HG02885 (cell line): Measurements from ENCODE around the gene LRG1.
"Not testable (repeated sequence)": the region's sequence is repeated elsewhere in the genome, so short reads cannot be mapped to it uniquely, and the experiment has no call there.

Source experiments
- ATAC-seq: cut with Tn5 transposase; IDR thresholded peaks from one replicate; pipeline ENCODE4 v1.9.1; 2021; ENCODE audit warnings: mild to moderate bottlenecking; ENCODE audit not compliant: unreplicated experiment, poor library complexity

The LRG1 gene

GRCh38 chr19:4553775-4554174, 13.9 kb upstream of the LRG1 start:
- no peak for ATAC-seq

- no peak for ATAC-seq
These were observed 13.4 kb upstream of the LRG1 start for GRCh38 chr19:4553092-4553695.

- no peak for ATAC-seq
These were observed 12.6 kb upstream of the LRG1 start for GRCh38 chr19:4552525-4552819.

DNA sequence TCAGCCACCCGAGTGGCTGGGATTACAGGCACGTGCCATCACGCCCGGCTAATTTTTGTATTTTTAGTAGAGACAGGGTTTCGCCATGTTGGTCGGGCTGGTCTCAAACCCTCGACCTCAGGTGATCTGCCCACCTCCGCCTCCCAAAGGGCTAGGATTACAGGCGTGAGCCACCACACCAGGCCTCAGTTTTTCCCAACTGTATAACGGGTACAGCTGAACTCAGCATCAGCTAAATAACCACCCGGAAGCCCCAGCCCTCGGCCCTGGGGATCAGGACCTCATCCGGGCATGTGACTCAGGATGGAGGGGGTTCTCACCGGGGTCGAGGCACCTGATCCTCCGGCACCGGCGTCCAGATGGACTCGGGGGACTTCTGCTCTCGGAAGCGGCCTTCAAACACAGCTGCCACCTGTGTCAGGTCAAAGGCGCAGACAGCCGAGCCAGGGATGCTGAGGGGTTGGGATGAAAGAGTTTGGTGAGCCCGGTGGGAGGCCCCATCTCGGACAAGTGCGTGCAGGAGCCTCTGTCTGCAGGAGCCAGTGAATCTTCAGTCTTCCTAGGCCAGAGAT, 10.7 kb upstream of the LRG1 start:
- ATAC-seq = no peak

DNA sequence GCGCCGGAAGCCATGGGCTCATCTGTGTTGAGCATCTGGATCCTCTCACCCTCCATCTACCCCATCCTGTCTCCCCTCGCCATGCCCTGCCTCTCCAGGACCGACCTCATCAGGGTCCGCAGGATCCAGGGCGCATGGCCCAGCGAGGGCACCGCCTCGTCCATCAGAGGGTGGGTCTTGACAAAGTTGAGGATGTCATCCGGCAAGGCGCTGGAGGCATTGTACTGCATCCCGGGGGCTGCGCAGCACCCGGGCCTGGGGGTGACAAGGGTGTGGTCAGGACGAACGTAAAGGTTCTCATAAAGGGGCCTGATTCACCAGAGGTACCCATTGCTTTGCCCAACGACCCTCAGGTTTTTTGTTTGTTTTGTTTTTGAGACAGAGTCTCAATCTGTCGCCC, 10.2 kb upstream of the LRG1 start:
- no peak for ATAC-seq

- no peak for ATAC-seq
These were observed 8.4 kb upstream of the LRG1 start for GRCh38 chr19:4548238-4548584.

DNA sequence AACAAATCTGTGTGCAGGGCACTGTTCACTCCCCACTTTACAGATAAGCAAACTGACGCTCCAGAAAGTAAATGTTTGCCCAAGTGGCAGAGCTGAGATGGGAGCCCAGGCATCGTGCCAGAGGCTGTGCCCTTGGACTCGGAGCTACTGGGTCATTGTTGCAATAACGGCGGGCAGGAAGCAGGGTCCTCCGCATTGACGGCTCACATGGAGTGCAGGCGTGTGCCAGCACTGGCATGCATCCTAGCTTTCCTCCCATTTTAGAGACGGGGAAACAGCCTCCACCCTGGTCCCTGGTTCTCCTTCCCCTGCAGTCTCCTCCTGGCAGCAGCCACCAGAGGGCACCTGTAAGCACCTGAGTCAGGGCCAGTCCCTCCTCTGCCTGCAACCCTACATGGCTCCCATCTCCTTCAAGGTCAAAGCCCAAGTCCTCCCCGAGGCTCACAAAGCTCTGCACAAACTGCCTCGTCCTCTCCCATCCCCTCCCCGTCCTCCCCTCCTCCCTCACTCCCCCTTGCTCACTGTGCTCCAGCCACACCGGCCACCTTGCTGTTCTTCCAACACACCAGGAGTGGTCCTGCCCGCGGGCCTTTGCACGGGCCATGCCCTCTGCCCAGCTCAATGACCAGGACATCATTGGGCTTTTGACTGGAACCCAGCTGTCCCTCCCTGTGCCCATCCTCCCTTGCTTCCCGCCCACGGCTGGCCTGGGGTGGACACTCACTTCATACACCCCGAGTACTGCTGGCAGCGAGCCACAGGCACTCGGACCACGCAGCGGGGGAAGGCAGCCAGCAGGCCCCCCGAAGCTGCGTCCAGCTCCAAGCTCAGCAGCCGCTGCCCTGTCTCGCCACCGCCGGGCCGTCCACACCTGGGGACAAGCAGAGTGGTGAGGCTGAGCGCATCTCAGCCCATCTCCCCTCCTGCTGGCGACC, 7.7 kb upstream of the LRG1 start:
- ATAC-seq = no peak

DNA sequence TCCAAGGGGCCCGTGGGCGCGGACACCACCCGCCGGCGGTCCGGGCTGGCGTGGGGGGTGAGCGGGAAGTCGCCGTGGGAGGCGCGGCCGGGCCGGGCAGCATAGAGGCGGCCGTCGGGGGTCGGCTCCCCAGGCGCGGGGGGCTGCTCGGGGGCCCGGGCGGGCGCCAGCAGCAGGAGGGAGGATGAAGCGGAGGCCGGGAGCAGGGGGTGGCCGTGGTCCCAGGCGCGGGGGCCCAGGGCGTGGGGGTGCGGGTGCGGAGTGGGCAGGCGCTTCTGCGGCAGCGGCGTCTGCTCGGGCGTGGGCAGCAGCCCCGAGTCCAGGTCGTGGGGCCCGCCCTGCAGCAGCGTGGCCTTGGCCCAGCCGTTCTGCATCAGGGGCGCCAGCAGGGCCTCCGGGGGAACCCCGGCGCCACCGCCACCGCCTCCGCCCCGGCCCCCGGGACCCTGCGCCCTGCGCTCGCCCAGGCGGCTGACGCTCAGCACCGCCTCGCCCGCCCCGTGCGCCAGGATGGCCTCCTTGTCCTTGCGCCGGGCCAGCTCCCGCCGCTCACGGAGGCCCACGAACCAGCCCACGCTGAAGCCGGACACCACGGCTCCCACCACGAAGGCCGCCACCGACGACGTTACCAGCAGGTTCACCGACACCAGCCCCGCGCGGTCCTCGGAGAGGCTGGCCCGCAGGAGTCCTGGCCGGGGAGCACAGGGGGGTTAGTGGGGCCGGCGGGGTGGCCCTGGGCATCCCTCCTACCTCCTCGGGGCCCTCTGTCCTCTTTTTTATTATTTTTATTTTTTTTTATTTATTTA, 4.2 kb upstream of the LRG1 start:
- ATAC-seq = no peak

DNA sequence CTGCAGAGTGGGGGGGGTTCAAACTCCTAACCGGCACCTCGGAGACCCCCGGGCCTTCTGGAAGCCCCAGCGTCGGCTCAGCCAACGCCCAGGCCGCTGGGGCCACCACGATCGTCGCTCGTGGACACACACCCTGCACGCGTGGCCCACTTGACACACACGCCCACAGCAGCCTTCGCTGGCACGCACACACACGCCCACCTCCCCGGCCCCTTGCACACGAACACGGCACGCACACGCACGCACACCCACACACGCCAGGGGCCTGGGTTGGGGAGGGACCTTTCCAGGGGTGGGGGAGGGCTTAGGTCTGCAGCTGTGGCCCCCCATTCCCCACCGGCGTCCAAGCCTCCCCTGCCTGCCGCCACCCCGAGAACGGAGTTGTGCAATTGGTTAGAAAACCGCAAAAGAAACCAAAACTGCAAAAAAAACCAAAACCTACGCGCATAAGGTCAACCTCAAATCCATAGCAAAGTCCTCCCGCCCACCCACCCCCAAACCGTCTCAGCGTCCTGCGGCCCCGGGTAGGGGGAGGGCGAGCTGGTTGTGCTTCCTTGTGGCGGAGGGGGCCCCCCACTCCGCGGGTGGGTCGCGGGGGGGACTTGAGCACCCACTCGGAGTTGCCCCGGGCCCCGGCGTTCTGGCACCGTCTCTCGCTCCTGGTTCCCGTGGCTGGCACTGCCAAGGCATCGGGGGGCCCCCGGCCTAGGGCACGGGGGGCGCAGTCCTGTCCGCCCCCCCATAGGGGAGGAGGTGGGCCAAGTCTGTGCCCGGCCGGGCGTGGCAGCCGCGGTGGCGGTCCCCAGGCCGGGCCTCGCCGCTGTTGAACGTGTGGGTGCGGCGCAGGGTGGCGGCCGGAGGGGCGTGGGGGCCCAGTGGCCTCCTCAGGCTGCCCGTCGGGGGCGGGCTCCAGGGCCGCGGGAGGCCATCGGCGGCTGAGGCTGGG, 3.3 kb upstream of the LRG1 start:
- no peak for ATAC-seq

DNA sequence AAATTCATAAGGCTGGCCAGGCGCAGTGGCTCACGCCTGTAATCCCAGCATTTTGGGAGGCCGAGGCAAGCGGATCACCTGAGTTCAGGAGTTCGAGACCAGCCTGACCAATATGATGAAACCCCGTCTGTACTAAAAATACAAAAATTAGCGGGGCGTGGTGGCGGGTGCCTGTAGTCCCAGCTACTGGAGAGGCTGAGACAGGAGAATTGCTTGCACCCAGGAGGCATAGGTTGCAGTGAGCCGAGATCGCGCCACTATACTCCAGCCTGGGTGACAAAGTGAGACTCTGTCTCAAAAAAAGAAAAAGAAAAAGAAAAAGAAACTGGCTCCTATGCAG, 1.9 kb upstream of the LRG1 start:
- ATAC-seq = not testable (repeated sequence)

GRCh38 chr19:4541114-4541805, 1.4 kb upstream of the LRG1 start:
- ATAC-seq = no peak

DNA sequence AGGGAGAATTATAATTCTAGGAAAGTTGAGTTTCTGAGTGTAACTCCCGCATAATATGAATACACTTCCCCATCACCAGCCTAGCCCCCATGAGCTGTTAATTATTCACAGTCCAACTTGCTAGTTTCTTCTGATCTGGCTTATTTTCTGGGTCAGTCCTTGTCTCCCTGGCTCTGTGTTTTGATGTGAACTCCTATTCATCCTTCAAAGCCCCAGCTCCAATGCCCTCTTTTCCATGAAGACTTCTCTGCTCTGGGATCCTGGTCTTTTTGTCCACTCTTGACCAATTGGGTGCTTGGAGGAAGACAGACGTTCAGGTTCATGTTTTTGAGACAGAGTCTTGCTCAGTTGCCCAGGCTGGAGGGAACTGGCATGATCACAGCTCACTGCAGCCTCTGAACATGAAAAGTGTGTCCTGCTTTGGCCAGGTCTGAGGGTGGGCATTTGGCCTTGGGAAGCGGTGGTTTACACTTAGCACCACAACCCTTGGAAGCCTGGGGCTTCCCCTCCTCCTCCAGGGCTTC, 605 bp downstream of the LRG1 start:
- no peak for ATAC-seq

DNA sequence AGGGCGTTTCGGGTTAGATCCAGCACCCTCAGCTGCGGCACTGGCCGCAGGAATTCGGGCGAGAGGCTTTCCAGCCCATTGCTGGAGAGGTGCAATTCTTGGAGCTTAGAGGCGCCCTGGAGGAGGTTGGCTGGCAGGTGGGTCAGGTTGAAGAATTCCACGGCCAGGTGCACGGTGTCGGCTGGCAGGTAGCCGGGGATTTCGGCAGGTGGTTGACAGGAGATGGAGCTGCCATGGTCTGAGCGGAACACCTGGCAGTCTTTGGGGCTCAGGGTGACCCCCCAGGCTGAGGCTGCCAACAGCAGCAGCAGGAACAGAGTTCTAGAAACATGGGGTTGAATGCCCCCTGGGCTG, 1.3 kb downstream of the LRG1 start:
- ATAC-seq = no peak

DNA sequence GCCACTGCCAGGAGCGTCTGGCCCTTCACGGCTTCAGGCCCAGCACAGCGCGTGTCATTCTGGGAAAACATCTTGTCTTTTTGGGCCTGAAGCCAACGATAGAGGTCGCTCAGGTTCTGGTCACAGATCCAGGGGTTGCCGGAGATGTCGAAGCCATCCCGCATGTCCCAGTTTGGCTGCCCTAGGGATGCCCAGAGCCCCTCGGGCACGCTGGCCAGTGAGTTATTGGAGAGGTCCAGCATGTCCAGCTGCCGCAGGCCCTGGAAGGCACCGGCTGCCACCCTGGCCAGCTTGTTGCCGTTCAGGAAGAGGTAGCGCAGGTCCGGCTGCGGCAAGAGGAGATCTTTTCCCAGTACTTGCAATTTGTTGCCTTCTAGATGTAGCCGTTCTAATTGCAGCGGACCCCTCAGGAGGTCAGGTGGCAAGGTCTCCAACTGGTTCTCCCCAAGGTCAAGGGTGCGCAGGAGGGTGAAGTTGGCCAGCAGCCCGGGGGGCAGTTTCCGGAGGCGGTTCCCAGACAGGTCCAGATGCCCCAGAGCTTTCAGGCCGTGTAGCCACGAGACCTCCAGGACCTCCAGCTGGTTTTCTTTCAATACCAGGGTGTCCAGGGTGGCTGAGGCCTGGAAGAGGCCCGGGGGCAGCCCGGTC, 1.8 kb downstream of the LRG1 start:
- ATAC-seq = no peak

- no peak for ATAC-seq
These were observed 3.0 kb downstream of the LRG1 start for GRCh38 chr19:4536798-4537197.

DNA sequence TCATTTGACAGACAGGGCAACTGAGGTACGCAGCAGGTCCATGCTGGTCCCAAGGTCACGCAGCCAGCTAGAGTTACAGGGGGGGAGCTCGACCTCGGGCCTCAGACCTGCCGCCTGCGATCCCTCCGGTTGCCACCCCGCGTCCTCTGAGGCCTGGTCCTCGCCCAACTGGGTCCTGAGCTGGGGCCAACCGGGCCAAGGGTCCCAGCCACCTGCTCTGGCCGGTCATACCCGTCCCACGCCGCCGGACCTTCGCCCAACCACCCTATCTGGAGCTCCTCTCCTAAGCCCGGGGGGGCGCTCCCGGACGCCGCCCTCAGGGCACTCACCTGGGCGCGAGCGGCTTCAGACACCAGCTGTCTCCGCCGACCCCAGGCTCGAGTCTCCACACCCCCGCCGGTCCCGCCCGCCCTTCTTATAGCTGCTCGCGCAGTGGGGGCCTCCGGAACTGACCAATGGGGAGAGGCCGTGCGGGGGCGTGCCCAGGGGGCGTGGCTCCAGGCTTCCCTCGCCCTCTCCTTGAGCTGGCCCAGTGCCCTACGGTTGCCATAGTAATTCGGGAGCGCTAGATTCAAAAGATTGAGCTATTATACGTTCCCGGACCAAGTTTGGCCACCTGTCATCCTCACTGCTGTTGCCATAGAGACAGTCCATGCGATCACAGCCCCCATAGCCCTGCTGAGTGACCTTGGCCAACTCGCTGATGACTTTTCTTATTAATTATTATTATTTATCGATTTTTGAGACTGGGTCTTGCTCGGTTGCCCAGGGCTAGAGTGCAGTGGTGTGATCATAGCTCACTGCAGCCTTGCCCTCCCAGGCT, 4.8 kb downstream of the LRG1 start, which contains the start of gene PLIN5:
Gene PLIN5, minus strand, starts transcription at position 389 of the 823 bp plus-strand sequence. CDS start 1,150 bp downstream, outside the sequence.
- ATAC-seq = no peak

GRCh38 chr19:4533835-4534424, 5.9 kb downstream of the LRG1 start:
- no peak for ATAC-seq
